Measurements from ENCODE around the gene ZBTB17.
"Not testable (repeated sequence)": the region's sequence is repeated elsewhere in the genome, so short reads cannot be mapped to it uniquely, and the experiment has no call there.

Gene ZBTB17

DNA sequence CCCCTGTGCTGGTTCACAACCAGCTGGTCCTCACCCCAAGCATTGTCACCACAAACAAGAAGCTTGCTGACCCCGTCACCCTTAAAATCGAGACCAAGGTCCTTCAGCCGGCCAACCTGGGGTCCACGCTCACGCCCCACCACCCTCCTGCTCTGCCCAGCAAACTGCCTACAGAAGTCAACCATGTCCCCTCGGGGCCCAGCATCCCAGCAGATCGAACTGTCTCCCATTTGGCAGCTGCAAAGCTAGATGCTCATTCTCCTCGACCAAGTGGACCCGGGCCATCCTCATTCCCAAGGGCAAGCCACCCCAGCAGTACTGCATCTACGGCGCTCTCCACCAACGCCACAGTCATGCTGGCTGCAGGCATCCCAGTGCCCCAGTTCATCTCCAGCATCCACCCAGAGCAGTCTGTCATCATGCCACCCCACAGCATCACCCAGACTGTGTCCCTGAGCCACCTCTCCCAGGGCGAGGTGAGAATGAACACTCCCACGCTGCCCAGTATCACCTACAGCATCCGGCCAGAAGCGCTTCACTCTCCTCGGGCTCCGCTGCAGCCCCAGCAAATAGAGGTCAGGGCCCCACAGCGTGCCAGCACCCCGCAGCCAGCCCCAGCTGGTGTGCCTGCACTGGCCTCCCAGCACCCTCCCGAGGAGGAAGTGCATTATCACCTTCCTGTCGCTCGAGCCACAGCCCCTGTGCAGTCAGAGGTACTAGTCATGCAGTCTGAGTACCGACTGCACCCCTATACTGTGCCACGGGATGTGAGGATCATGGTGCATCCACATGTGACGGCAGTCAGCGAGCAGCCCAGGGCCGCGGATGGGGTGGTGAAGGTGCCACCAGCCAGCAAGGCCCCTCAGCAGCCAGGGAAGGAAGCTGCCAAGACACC is 40.6 kb downstream of the ZBTB17 start:
- no peak for DNase-seq (ENCODE audit: low read depth)

DNA sequence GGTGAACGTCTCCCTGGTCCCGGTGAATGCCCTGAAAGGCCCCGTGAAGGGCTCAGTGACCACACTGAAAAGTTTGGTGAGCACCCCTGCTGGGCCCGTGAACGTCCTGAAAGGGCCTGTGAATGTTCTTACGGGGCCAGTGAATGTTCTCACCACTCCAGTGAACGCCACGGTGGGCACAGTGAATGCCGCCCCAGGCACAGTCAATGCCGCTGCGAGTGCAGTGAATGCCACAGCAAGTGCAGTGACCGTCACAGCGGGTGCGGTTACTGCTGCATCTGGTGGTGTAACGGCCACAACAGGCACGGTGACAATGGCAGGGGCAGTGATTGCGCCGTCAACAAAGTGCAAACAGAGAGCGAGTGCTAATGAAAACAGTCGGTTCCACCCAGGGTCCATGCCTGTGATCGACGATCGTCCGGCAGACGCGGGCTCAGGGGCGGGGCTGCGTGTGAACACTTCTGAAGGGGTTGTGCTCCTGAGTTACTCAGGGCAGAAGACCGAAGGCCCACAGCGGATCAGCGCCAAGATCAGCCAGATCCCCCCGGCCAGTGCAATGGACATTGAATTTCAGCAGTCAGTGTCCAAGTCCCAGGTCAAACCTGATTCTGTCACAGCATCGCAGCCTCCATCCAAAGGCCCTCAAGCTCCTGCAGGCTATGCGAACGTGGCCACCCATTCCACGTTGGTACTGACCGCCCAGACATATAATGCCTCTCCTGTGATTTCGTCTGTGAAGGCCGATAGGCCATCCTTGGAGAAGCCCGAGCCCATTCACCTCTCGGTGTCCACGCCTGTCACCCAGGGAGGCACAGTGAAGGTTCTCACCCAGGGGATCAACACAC is 41.5 kb downstream of the ZBTB17 start:
- DNase-seq (ENCODE audit: low read depth): no peak

GRCh38 chr1:15933684-15934083 is 42.2 kb downstream of the ZBTB17 start:
- no peak for DNase-seq (ENCODE audit: low read depth)

- DNase-seq (ENCODE audit: low read depth): no peak
Observed at GRCh38 chr1:15932612-15933011, 43.3 kb downstream of the ZBTB17 start.

- DNase-seq (ENCODE audit: low read depth): no peak
Observed at GRCh38 chr1:15931884-15932283, 44.0 kb downstream of the ZBTB17 start.

DNA sequence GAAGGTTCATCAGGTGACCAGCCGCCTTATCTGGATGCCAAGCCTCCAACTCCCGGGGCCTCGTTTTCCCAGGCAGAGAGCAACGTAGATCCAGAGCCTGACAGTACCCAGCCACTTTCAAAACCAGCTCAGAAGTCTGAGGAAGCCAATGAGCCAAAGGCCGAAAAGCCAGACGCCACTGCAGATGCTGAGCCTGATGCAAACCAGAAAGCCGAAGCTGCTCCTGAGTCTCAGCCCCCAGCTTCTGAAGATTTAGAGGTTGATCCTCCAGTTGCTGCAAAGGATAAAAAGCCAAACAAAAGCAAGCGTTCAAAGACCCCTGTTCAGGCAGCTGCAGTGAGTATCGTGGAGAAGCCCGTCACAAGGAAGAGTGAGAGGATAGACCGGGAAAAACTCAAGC is 44.5 kb downstream of the ZBTB17 start:
- no peak for DNase-seq (ENCODE audit: low read depth)

GRCh38 chr1:15928971-15929965 is 46.6 kb downstream of the ZBTB17 start:
- no peak for DNase-seq (ENCODE audit: low read depth)

GRCh38 chr1:15926448-15926847 is 49.5 kb downstream of the ZBTB17 start:
- DNase-seq (ENCODE audit: low read depth): not testable (repeated sequence)

DNA sequence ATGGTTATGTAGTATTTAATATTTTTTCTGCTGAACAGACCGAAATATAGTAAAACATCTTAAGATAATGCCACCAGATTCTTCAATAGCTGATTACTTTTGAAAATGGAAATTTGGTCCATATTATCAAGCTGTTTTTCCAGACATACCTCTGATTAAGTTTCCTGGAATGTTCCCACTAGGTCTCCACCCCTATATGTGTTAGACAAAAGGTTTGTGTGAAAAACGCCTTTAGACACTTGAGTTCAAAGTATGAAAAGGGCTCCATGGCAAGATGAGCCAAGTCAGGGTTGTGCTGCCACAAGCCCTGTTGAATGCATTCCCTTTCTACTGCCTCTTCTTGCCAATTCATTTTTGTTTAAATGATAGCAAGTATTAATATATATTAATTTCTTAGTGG is 52.7 kb downstream of the ZBTB17 start:
- DNase-seq (ENCODE audit: low read depth): no peak

DNA sequence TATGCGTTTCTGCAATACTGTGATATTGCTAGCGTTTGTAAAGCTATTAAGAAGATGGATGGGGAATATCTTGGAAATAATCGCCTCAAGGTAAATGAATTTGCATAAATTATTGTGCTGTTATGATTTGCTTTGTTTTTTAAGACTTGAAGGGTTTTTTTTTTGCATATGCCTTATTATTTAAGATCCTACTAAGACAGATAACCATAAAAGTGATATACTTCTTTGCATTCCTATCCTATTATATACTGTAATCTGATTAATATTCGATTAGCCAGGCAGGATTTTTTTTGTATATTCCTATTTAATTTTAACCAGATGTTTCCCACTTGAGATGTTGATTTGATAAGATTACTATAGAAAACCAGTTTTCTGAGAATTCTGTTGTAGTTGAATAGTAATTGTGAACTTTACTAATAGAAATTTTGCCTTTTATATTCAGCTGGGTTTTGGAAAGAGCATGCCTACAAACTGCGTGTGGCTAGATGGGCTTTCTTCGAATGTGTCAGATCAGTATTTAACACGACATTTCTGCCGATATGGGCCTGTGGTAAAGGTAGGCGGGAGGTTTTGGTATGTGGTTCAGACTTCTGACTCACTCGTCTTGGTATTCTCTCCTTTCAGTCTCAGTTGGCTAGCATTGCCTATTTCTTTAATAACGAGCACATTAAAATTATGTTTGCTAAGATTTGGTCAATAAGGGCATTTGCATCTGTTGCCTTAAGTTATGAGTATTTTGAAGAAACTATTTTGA is 56.8 kb downstream of the ZBTB17 start:
- DNase-seq (ENCODE audit: low read depth): peak; percentile 22

DNA sequence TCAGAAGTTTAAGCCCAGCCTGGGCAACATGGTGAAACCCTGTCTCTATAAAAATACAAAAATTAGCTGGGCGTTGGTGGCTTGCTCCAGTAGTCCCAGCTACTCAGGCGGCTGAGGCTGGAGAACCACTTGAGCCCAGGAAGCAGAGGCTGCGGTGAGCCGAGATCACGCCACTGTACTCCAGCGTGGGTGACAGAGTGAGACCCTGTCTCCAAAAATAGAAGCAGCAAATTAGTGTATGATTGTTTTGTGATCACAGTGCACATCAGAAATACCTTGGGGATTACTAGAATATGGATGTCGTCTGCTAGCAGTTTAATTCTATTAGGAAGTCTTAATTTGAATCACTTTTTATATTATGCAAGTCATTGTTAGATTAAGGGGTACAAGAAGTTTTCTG is 59.0 kb downstream of the ZBTB17 start:
- no peak for DNase-seq (ENCODE audit: low read depth)

GRCh38 chr1:15916417-15916816 is 59.5 kb downstream of the ZBTB17 start:
- DNase-seq (ENCODE audit: low read depth): no peak

DNA sequence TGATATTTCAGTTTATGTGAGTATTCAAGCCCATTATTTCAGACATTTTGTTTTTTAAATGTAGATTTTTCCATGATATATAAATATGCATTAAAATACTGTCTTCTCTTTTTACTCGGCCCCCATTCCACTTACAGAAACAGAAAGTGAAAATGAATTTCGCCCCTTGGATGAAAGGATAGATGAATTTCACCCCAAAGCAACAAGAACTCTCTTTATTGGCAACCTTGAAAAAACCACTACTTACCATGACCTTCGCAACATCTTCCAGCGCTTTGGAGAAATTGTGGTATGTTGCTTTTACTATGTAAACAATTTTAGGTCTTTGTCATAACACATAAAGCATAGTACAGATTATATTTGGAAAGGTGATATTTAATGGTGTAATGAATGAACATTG is 59.9 kb downstream of the ZBTB17 start:
- DNase-seq (ENCODE audit: low read depth): no peak

DNA sequence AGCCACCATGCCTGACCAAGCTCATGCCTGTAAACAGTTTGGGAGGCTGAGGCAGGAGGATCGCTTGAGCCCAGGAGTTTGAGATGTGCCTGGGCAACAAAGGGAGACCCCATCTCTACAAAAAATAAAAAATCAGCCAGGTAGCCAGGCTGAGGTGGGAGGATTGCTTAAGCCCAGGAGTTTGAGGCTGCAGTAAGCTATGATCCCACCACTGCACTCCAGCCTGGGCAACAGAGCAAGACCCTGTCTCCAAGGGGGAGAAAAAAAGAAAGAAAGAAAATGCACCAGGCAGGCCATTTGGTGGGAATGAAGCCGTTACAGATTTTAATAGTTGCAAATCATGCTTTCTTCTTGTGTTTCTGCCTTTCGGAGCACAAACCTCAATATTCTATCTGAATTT is 62.3 kb downstream of the ZBTB17 start:
- DNase-seq (ENCODE audit: low read depth): not testable (repeated sequence)

GRCh38 chr1:15911927-15912326 is 64.0 kb downstream of the ZBTB17 start:
- DNase-seq (ENCODE audit: low read depth): no peak

- DNase-seq (ENCODE audit: low read depth): no peak
Observed at GRCh38 chr1:15911141-15911540, 64.8 kb downstream of the ZBTB17 start.

- DNase-seq (ENCODE audit: low read depth): no peak
Observed at GRCh38 chr1:15908597-15908996, 67.3 kb downstream of the ZBTB17 start.

GRCh38 chr1:15902882-15903281 is 73.0 kb downstream of the ZBTB17 start:
- DNase-seq (ENCODE audit: low read depth): no peak

DNA sequence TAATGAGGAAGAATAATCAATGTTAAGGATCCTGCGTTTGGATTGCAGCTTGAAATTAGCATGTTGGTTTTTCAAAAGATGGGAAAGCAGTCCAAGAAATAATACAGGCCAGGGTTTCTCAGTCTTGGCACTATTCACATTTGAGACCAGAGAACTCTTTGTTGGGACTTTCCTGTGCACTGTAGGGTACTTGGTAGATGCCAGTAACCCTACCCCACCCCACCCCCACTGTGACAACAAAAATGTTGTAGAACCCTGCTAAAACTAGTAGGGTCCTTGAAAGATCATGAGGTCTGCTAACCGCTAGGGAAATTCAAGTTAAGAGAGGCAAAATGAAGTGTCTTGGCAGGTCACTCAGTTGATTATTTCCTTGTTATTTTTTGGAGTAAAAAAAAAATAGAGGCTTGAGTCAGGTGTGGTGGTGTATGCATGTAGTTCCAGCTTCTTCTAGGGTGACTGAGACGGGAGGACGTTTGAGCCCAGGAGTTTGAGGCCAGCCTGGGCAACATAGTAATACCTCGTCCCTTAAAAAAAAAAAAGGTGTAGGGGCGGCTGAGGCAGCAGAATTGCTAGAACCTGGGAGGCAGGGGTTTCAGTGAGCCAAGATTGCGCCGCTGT is 75.1 kb downstream of the ZBTB17 start:
- no peak for DNase-seq (ENCODE audit: low read depth)

GRCh38 chr1:15899266-15899665 is 76.6 kb downstream of the ZBTB17 start:
- DNase-seq (ENCODE audit: low read depth): no peak
